HCT116 (cell line): ENCODE measurements around the gene MAP2K6. TPM values are rescaled to one million over a fixed set of nuclear protein-coding genes. Genes with fewer than 3 reads are reported as not detected.

Experiments
- ATAC-seq: fragments of 200-7000 bp; cut with Tn5 transposase; 2 replicates; pipeline ENCODE4 v1.9.1; 2020; ENCODE audit warnings: mild to moderate bottlenecking, moderate library complexity
- BruUV-seq: library from RNA; stranded (reverse); fragments of 400-500 nt; replicated peaks from 2 replicates; lab custom pipeline; 2021; lab: Mats Ljungman, UMichigan
- CTCF ChIA-PET: fragments of 300-600 bp; sonication (Branson Sonifier 250); formaldehyde crosslinking; loops from one replicate; lab custom pipeline; 2021; ENCODE audit warnings: antibody characterized with exemption; lab: Charles Lee
- POLR2A ChIA-PET: fragments of 300-600, 350-600 bp; sonication (Branson Sonifier 250); formaldehyde crosslinking; loops from one replicate; lab custom pipeline; 2021; ENCODE audit warnings: antibody characterized with exemption; lab: Charles Lee
- RAD21 ChIA-PET, 2 experiments: fragments of 300-600 bp; sonication (Branson Sonifier 250); formaldehyde crosslinking; loops; one replicate each; lab custom pipeline; 2023; ENCODE audit warnings: low total read pairs in 2 of 2; ENCODE audit not compliant: uncharacterized antibody in 2 of 2, unreplicated experiment in 2 of 2, low non-redundant PET in 1 of 2; lab: Charles Lee
- DNase-seq: peaks from one replicate; pipeline ENCODE4 v3.0.0-alpha.2; 2010; ENCODE audit warnings: low read depth, low spot score
- H2AFZ ChIP-seq: fragments of 200-600 bp; shearing (Covaris generic), sonication (generic); 2 replicates; pipeline ENCODE4 v1.6.1; 2017; ENCODE audit warnings: low read depth, mixed run types, mixed read lengths, antibody characterized with exemption, low read length; ENCODE audit not compliant: poor library complexity, severe bottlenecking
- H3K27ac ChIP-seq: 2 replicates; pipeline ENCODE4 v1.5.1; 2012; ENCODE audit warnings: low read depth, low read length
- H3K27me3 ChIP-seq: fragments of 200-600 bp; sonication (generic); 2 replicates; pipeline ENCODE4 v1.6.1; 2016; ENCODE audit warnings: mixed run types, low read length, mixed read lengths; ENCODE audit not compliant: insufficient read depth
- H3K36me3 ChIP-seq, 2 experiments: fragments of 200-500 bp in 1 of 2; fragments of 200-600 bp in 1 of 2; sonication (Bioruptor generic) in 1 of 2; sonication (generic) in 1 of 2; 2 replicates each; pipeline versions ENCODE4 v1.5.1 to v1.6.1; 2014 to 2016; ENCODE audit warnings: low read length in 2 of 2, inconsistent platforms in 1 of 2, mixed read lengths in 1 of 2, mixed run types in 1 of 2; ENCODE audit not compliant: insufficient read depth in 2 of 2, control insufficient read depth in 1 of 2
- H3K4me1 ChIP-seq, 2 experiments: fragments of 200-600 bp in 1 of 2; sonication (generic) in 1 of 2; 2 replicates each; pipeline versions ENCODE4 v1.5.1 to v1.6.1; 2012 to 2017; ENCODE audit warnings: low read length in 2 of 2, inconsistent platforms in 1 of 2, mild to moderate bottlenecking in 1 of 2, mixed read lengths in 1 of 2, mixed run types in 1 of 2, moderate library complexity in 1 of 2; ENCODE audit not compliant: insufficient read depth in 2 of 2, control insufficient read depth in 1 of 2
- H3K4me2 ChIP-seq: fragments of 200-600 bp; sonication (generic); 2 replicates; pipeline ENCODE4 v1.6.1; 2017; ENCODE audit warnings: mixed run types, low read length, mixed read lengths
- H3K4me3 ChIP-seq, 2 experiments: fragments of 200-600 bp in 1 of 2; sonication (generic) in 1 of 2; replicated peaks in 1 of 2; 2 replicates each; pipeline ENCODE4 v1.5.1; 2011 to 2016; ENCODE audit warnings: low read length in 2 of 2, control low read depth in 1 of 2, low read depth in 1 of 2, mild to moderate bottlenecking in 1 of 2, mixed read lengths in 1 of 2, mixed run types in 1 of 2
- H3K79me2 ChIP-seq: fragments of 200-600 bp; sonication (generic); 2 replicates; pipeline ENCODE4 v1.6.1; 2017; ENCODE audit warnings: mild to moderate bottlenecking, mixed run types, low read length, moderate library complexity, mixed read lengths; ENCODE audit not compliant: insufficient read depth
- H3K9ac ChIP-seq: fragments of 200-600 bp; sonication (generic); 2 replicates; pipeline ENCODE4 v1.6.1; 2016; ENCODE audit warnings: low read length, mixed read lengths
- H3K9me2 ChIP-seq: fragments of 200-600 bp; sonication (generic), shearing (Covaris generic); 2 replicates; pipeline ENCODE4 v1.6.1; 2017; ENCODE audit warnings: mixed run types, mild to moderate bottlenecking, moderate library complexity; ENCODE audit not compliant: insufficient read depth
- H3K9me3 ChIP-seq, 2 experiments: fragments of 200-500 bp in 1 of 2; fragments of 200-600 bp in 1 of 2; sonication (Bioruptor generic) in 1 of 2; sonication (generic) in 1 of 2; 2 replicates each; pipeline ENCODE4 v1.6.1; 2014 to 2017; ENCODE audit warnings: low read length in 2 of 2, mixed read lengths in 2 of 2, inconsistent platforms in 1 of 2, low read depth in 1 of 2, mild to moderate bottlenecking in 1 of 2, mixed run types in 1 of 2, moderate library complexity in 1 of 2; ENCODE audit not compliant: control insufficient read depth in 1 of 2, insufficient read depth in 1 of 2
- H4K20me1 ChIP-seq: fragments of 200-600 bp; sonication (generic), shearing (Covaris generic); 2 replicates; pipeline ENCODE4 v1.6.1; 2017; ENCODE audit warnings: mixed run types, mild to moderate bottlenecking, moderate library complexity; ENCODE audit not compliant: insufficient read depth
- ATF3 ChIP-seq: IDR thresholded peaks from 2 replicates; pipeline ENCODE4 v1.6.1; 2012
- CBX3 ChIP-seq: IDR thresholded peaks from 2 replicates; pipeline ENCODE4 v1.6.1; 2012; ENCODE audit warnings: low read depth
- CEBPB ChIP-seq: IDR thresholded peaks from 2 replicates; pipeline ENCODE4 v1.6.1; 2012; ENCODE audit warnings: low read depth
- CTCF ChIP-seq, 3 experiments: fragments of 200-600 bp in 1 of 3; sonication (generic) in 1 of 3; IDR thresholded peaks in 2 of 3; conservative IDR thresholded peaks in 1 of 3; 2 replicates each; pipeline ENCODE4 v1.5.1; 2012 to 2017; ENCODE audit warnings: low read depth in 2 of 3, low read length in 2 of 3, antibody characterized with exemption in 1 of 3, borderline replicate concordance in 1 of 3, control low read depth in 1 of 3, mild to moderate bottlenecking in 1 of 3, mixed read lengths in 1 of 3, mixed run types in 1 of 3, moderate library complexity in 1 of 3; ENCODE audit not compliant: insufficient read depth in 1 of 3
- EGR1 ChIP-seq: IDR thresholded peaks from 2 replicates; pipeline ENCODE4 v1.6.1; 2012; ENCODE audit warnings: low read depth
- ELF1 ChIP-seq: IDR thresholded peaks from 2 replicates; pipeline ENCODE4 v1.6.1; 2012; ENCODE audit warnings: low read depth, borderline replicate concordance
- EZH2 ChIP-seq: fragments of 200-600 bp; sonication (generic); IDR thresholded peaks from 2 replicates; pipeline ENCODE4 v1.6.1; 2017; ENCODE audit warnings: antibody characterized with exemption, mixed run types
- EZH2phosphoT487 ChIP-seq: fragments of 200-600 bp; IDR thresholded peaks from 2 replicates; pipeline ENCODE4 v1.6.1; 2018; ENCODE audit warnings: antibody characterized with exemption, borderline replicate concordance
- FOSL1 ChIP-seq: IDR thresholded peaks from 2 replicates; pipeline ENCODE4 v1.6.1; 2012; ENCODE audit warnings: low read depth
- JUND ChIP-seq: IDR thresholded peaks from 2 replicates; pipeline ENCODE4 v1.6.1; 2012
- MAX ChIP-seq: IDR thresholded peaks from 2 replicates; pipeline ENCODE4 v1.6.1; 2012
- POLR2A ChIP-seq: IDR thresholded peaks from 2 replicates; pipeline ENCODE4 v1.7.0; 2011; ENCODE audit warnings: borderline replicate concordance; ENCODE audit not compliant: insufficient read depth, insufficient read length; ENCODE audit errors: extremely low read depth
- REST ChIP-seq: IDR thresholded peaks from 2 replicates; pipeline ENCODE4 v1.6.1; 2012; ENCODE audit warnings: low read depth
- SIN3A ChIP-seq: IDR thresholded peaks from 2 replicates; pipeline ENCODE4 v1.6.1; 2012; ENCODE audit warnings: low read depth
- SP1 ChIP-seq: IDR thresholded peaks from 2 replicates; pipeline ENCODE4 v1.6.1; 2012; ENCODE audit warnings: low read depth
- SRF ChIP-seq: IDR thresholded peaks from 2 replicates; pipeline ENCODE4 v1.6.1; 2012; ENCODE audit warnings: low read depth
- YY1 ChIP-seq: IDR thresholded peaks from 2 replicates; pipeline ENCODE4 v1.6.1; 2011; ENCODE audit warnings: low read length, low read depth, moderate library complexity, mild to moderate bottlenecking; ENCODE audit not compliant: insufficient replicate concordance; ENCODE audit errors: extremely low read depth
- ZBTB33 ChIP-seq: IDR thresholded peaks from 2 replicates; pipeline ENCODE4 v1.6.1; 2011; ENCODE audit warnings: mild to moderate bottlenecking, low read length, moderate library complexity; ENCODE audit not compliant: insufficient replicate concordance; ENCODE audit errors: extremely low read depth
- ZFX ChIP-seq: fragments of 450-650 bp; IDR thresholded peaks from 2 replicates; pipeline ENCODE4 v1.6.1; 2017
- ZNF274 ChIP-seq: fragments of 200-500 bp; sonication (Bioruptor generic); IDR thresholded peaks from 2 replicates; pipeline ENCODE4 v1.6.1; 2014; ENCODE audit warnings: mild to moderate bottlenecking, low read depth, low read length, inconsistent platforms
- intact Hi-C: fragments of 100-400 bp; cut with micrococcal nuclease; formaldehyde crosslinking; loops from 2 replicates; pipeline ENCODE4 v1.10.0; 2022
- total RNA-seq: library from RNA; stranded (reverse); gene quantifications from one replicate; pipeline ENCODE4 v1.2.1, GENCODE V29; 2021; ENCODE audit not compliant: unreplicated experiment

MAP2K6 gene
- total RNA-seq, 1 experiment from 2014 or later, result 0.22 TPM

GRCh38 chr17:69425978-69426377 lies 11.5 kb downstream of the MAP2K6 start:
- ChIA-PET POLR2A (no interaction called here), RAD21 (no interaction called here), CTCF (interaction anchor here (1.6 kb wide), 1 partner anchor 31 kb away, joined by 11 read pairs; no protein-coding TSS in a partner anchor)

More at GRCh38 chr17:69425978-69426377, 11.5 kb downstream of the MAP2K6 start:
- no peak for DNase-seq
- no TSS peak for BruUV-seq
- no peaks in the 10 kb centered on the region for H4K20me1 ChIP-seq
- H3K9me2 ChIP-seq, result no peaks in the 10 kb centered on the region
- H3K4me2 ChIP-seq, result no peak overlapping the region
- no peak overlapping the region for H3K9ac ChIP-seq
- TF ChIP-seq ATF3 (no peak), ZNF274 (no peak), CBX3 (no peak), ZBTB33 (no peak), CEBPB (no peak), REST (no peak), FOSL1 (no peak), EGR1 (no peak), ZFX (no peak), SP1 (no peak), POLR2A (no peak), YY1 (no peak), JUND (no peak), MAX (no peak), SRF (no peak), CTCF (IDR thresholded peaks at IDR 0.05 in 2 of 3, conservative IDR thresholded peaks at IDR 0.05 in 1 of 3; ENCODE audit: borderline replicate concordance in 1 of 3, insufficient read depth in 1 of 3, low read depth in 2 of 3, low read length in 2 of 3) (no peak), EZH2 (no peak), ELF1 (no peak), EZH2phosphoT487 (no peak), SIN3A (no peak)
- no peaks in the 10 kb centered on the region for H3K79me2 ChIP-seq
- no peak overlapping the region for H3K4me3 ChIP-seq
- H3K9me3 ChIP-seq, result no peaks in the 10 kb centered on the region
- no peak overlapping the region for H2AFZ ChIP-seq
- H3K4me1 ChIP-seq, result peaks cover 0 to 7% of the 10 kb centered on the region in 2 experiments; a peak in 1 of 4 replicates
- intact Hi-C loops, result no loop called here
- no peak overlapping the region for H3K27ac ChIP-seq
- no peak for ATAC-seq
- H3K36me3 ChIP-seq, result no peaks in the 10 kb centered on the region
- no peaks in the 10 kb centered on the region for H3K27me3 ChIP-seq
